Panc1 (cell line): ENCODE measurements around the gene RNPS1. TPM values are rescaled to one million over a fixed set of nuclear protein-coding genes. Genes with fewer than 3 reads are reported as not detected.

Experiments used
- ATAC-seq: fragments of 200-7000 bp; cut with Tn5 transposase; 2 replicates; pipeline ENCODE4 v1.9.1; 2020; ENCODE audit warnings: mild to moderate bottlenecking, moderate library complexity
- BruUV-seq: library from RNA; stranded (reverse); fragments of 400-500 nt; replicated peaks from 2 replicates; lab custom pipeline; 2021; lab: Mats Ljungman, UMichigan
- CTCF ChIA-PET: fragments of 300-600 bp; sonication (Branson Sonifier 250); formaldehyde crosslinking; loops from one replicate; lab custom pipeline; 2022; ENCODE audit warnings: antibody characterized with exemption; lab: Charles Lee
- POLR2A ChIA-PET: fragments of 300-600 bp; sonication (Branson Sonifier 250); formaldehyde crosslinking; loops from one replicate; lab custom pipeline; 2022; ENCODE audit warnings: antibody characterized with exemption; lab: Charles Lee
- DNase-seq: peaks from one replicate; pipeline ENCODE4 v3.0.0-alpha.2; 2010; ENCODE audit warnings: low read depth, low spot score
- H3K27ac ChIP-seq: 2 replicates; pipeline ENCODE4 v1.5.1; 2011; ENCODE audit warnings: mild to moderate bottlenecking, low read length, inconsistent platforms
- H3K27me3 ChIP-seq: fragments of 200-500 bp; sonication (Bioruptor generic); 2 replicates; pipeline ENCODE4 v1.6.0; 2014; ENCODE audit warnings: low read length, inconsistent platforms; ENCODE audit not compliant: control insufficient read depth, insufficient read depth
- H3K36me3 ChIP-seq: fragments of 200-500 bp; sonication (Bioruptor generic); 2 replicates; pipeline ENCODE4 v1.5.1; 2014; ENCODE audit warnings: inconsistent platforms, mild to moderate bottlenecking, low read length, moderate library complexity; ENCODE audit not compliant: control insufficient read depth, insufficient read depth
- H3K4me1 ChIP-seq: 2 replicates; pipeline ENCODE4 v1.5.1; 2011; ENCODE audit warnings: inconsistent platforms, mild to moderate bottlenecking, low read length, moderate library complexity; ENCODE audit not compliant: control insufficient read depth, insufficient read depth
- H3K4me3 ChIP-seq, 2 experiments: 2 replicates each; pipeline ENCODE4 v1.5.1; 2011 to 2012; ENCODE audit warnings: low read depth in 2 of 2, low read length in 2 of 2, mild to moderate bottlenecking in 2 of 2, inconsistent platforms in 1 of 2, moderate library complexity in 1 of 2
- H3K9me3 ChIP-seq: fragments of 200-500 bp; sonication (Bioruptor generic); 2 replicates; pipeline ENCODE4 v1.5.1; 2014; ENCODE audit warnings: low read depth, mild to moderate bottlenecking, inconsistent platforms, low read length, moderate library complexity; ENCODE audit not compliant: control insufficient read depth, insufficient read depth
- POLR2AphosphoS5 ChIP-seq: IDR thresholded peaks from 2 replicates; pipeline ENCODE4 v1.6.1; 2012; ENCODE audit warnings: mild to moderate bottlenecking, low read depth, low read length, moderate library complexity
- SIN3A ChIP-seq: IDR thresholded peaks from 2 replicates; pipeline ENCODE4 v1.6.1; 2012; ENCODE audit warnings: low read depth, mild to moderate bottlenecking, low read length, moderate library complexity, borderline replicate concordance; ENCODE audit not compliant: insufficient read depth
- TCF7L2 ChIP-seq: IDR thresholded peaks from 2 replicates; pipeline ENCODE4 v1.6.1; 2011; ENCODE audit warnings: mild to moderate bottlenecking, low read depth, low read length, inconsistent platforms
- in situ Hi-C: cut with HindIII; loops from 2 replicates; pipeline ENCODE4 v1.10.0; 2016; ENCODE audit warnings: low sequenced_read_pairs, low pct_unique_long_range_greater_than_20kb
- intact Hi-C: fragments of 100-400 bp; cut with micrococcal nuclease; formaldehyde crosslinking; loops from one replicate; pipeline ENCODE4 v1.10.0; 2022; ENCODE audit not compliant: unreplicated experiment
- total RNA-seq: library from RNA; stranded (reverse); gene quantifications from one replicate; pipeline ENCODE4 v1.2.1, GENCODE V29; 2021; ENCODE audit not compliant: unreplicated experiment
- TF ChIP-seq, protein P1 (sequence below): fragments of 450-650 bp; IDR thresholded peaks from 2 replicates; pipeline ENCODE4 v1.5.1; 2017; ENCODE audit warnings: mild to moderate bottlenecking
- TF ChIP-seq, protein P2 (sequence below), 2 experiments: IDR thresholded peaks; 2 replicates each; pipeline ENCODE4 v1.6.1; 2011 to 2012; ENCODE audit warnings: low read depth in 2 of 2, control low read depth in 1 of 2, low read length in 1 of 2, mild to moderate bottlenecking in 1 of 2, moderate library complexity in 1 of 2; ENCODE audit not compliant: insufficient read depth in 1 of 2

The RNPS1 gene
- total RNA-seq, 1 experiment from 2014 or later: 249 TPM

DNA sequence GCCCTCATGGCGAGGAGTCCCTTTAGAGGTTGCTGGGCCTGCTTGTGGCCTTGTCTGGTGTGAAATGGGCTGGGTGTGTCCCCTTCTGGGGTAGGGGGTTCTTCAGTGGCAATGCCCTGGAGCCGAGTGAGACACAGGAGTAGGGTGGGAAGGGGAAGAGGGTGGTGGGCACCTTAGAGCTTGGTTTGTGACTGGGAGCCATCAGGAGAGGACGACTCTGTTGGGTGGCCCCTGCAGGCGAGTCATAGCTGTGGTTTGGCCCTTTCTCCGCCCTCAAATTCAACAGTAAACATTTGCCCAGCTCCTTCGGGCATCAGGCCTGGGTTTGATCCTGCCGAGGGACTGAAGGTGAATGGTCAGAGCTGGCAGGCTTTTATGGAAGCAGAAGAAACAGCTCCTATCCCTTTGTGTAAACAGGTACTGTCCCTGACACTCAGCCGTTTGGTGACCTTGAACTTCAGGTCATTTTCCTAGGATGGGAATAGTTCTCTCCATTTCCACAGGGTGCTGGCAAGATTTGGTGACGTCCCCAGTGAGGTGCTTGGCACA is 41.6 kb downstream of the RNPS1 start:
- BruUV-seq: TSS peak; percentile 61
- ChIA-PET CTCF (interaction anchor here (0.7 to 1.1 kb wide), 2 partner anchors 31 to 201 kb away, joined by 3 to 5 read pairs; no protein-coding TSS in a partner anchor), POLR2A (interaction anchor here (0.7 kb wide), 1 partner anchor 11 kb away, joined by 12 read pairs; no protein-coding TSS in a partner anchor)
- intact Hi-C loops: no loop called here
- H3K4me3 ChIP-seq: peak overlapping the region in 1 of 2 experiments; percentile 10; a peak in 1 of 4 replicates
- no peaks in the 10 kb centered on the region for H3K9me3 ChIP-seq
- peak overlapping the region; percentile 74 for H3K27ac ChIP-seq
- TF ChIP-seq POLR2AphosphoS5: no peak
- TF ChIP-seq, protein P1, sequence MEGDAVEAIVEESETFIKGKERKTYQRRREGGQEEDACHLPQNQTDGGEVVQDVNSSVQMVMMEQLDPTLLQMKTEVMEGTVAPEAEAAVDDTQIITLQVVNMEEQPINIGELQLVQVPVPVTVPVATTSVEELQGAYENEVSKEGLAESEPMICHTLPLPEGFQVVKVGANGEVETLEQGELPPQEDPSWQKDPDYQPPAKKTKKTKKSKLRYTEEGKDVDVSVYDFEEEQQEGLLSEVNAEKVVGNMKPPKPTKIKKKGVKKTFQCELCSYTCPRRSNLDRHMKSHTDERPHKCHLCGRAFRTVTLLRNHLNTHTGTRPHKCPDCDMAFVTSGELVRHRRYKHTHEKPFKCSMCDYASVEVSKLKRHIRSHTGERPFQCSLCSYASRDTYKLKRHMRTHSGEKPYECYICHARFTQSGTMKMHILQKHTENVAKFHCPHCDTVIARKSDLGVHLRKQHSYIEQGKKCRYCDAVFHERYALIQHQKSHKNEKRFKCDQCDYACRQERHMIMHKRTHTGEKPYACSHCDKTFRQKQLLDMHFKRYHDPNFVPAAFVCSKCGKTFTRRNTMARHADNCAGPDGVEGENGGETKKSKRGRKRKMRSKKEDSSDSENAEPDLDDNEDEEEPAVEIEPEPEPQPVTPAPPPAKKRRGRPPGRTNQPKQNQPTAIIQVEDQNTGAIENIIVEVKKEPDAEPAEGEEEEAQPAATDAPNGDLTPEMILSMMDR: no peak
- no peak for TF ChIP-seq SIN3A
- no peak for TF ChIP-seq TCF7L2
- TF ChIP-seq, protein P2, sequence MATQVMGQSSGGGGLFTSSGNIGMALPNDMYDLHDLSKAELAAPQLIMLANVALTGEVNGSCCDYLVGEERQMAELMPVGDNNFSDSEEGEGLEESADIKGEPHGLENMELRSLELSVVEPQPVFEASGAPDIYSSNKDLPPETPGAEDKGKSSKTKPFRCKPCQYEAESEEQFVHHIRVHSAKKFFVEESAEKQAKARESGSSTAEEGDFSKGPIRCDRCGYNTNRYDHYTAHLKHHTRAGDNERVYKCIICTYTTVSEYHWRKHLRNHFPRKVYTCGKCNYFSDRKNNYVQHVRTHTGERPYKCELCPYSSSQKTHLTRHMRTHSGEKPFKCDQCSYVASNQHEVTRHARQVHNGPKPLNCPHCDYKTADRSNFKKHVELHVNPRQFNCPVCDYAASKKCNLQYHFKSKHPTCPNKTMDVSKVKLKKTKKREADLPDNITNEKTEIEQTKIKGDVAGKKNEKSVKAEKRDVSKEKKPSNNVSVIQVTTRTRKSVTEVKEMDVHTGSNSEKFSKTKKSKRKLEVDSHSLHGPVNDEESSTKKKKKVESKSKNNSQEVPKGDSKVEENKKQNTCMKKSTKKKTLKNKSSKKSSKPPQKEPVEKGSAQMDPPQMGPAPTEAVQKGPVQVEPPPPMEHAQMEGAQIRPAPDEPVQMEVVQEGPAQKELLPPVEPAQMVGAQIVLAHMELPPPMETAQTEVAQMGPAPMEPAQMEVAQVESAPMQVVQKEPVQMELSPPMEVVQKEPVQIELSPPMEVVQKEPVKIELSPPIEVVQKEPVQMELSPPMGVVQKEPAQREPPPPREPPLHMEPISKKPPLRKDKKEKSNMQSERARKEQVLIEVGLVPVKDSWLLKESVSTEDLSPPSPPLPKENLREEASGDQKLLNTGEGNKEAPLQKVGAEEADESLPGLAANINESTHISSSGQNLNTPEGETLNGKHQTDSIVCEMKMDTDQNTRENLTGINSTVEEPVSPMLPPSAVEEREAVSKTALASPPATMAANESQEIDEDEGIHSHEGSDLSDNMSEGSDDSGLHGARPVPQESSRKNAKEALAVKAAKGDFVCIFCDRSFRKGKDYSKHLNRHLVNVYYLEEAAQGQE (IDR thresholded peaks at IDR 0.05; ENCODE audit: insufficient read depth in 1 of 2, low read depth in 2 of 2, low read length in 1 of 2): no peak
- DNase-seq (no peak), ATAC-seq (no peak)
- H3K4me1 ChIP-seq: peaks cover 16% of the 10 kb centered on the region
- no peaks in the 10 kb centered on the region for H3K27me3 ChIP-seq
- in situ Hi-C loops: no loop called here
- peaks cover 8% of the 10 kb centered on the region; the same call in 1 of the 2 replicates for H3K36me3 ChIP-seq

DNA sequence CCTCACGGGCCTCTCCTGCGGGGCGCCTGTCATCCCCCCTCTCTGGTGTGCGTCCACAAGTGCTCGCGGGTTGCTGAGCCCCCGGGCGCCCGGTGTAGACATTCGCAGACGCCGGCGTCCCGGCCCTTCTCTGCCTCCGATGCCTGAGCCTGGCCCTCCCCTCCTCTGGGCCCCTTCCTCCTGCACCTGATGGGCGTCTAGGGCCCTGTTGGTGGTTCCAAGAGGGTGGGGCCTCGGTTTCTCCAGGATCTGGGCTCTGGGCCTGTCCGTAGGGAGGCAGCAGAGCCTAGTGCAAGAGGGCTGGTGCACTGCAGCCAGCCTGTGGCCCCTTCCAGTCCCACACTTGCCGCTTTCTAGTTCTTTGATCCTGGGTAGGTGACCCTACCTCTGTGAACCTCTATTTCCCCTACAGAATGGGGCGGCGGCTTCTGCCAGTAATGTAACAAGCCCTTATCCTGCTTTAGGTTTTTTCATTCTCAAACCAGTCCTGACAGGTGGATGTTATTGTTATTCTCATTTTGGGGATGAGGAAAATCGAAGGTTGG is 43.9 kb downstream of the RNPS1 start:
- BruUV-seq: TSS peak; percentile 78
- peaks cover 7% of the 10 kb centered on the region; the same call in 1 of the 2 replicates for H3K36me3 ChIP-seq
- H3K9me3 ChIP-seq: no peaks in the 10 kb centered on the region
- CTCF ChIA-PET: no interaction called here
- ATAC-seq (peak; percentile 53), DNase-seq (no peak)
- H3K4me3 ChIP-seq: peak overlapping the region; percentile 95 to 96
- H3K27ac ChIP-seq: peak overlapping the region; percentile 75
- H3K27me3 ChIP-seq: no peaks in the 10 kb centered on the region
- peaks cover 16% of the 10 kb centered on the region for H3K4me1 ChIP-seq
- in situ Hi-C loops: no loop called here
- POLR2A ChIA-PET: no interaction called here
- no peak for TF ChIP-seq SIN3A
- TF ChIP-seq TCF7L2: no peak
- TF ChIP-seq POLR2AphosphoS5: no peak
- TF ChIP-seq, protein P2 (IDR thresholded peaks at IDR 0.05; ENCODE audit: insufficient read depth in 1 of 2, low read depth in 2 of 2, low read length in 1 of 2): no peak
- TF ChIP-seq, protein P1: no peak
- intact Hi-C loops: no loop called here
